Liver (tissue), 9 donors: ENCODE data around the gene RELT. TPM values are rescaled to one million over a fixed set of nuclear protein-coding genes. Genes with fewer than 3 reads are reported as not detected.

Experiments
- DNase-seq: peaks from one replicate; pipeline ENCODE4 v3.0.0-alpha.2; 2017; ENCODE audit warnings: low spot score
- H3K27ac ChIP-seq, 2 donors: one replicate each; pipeline ENCODE4 v1.7.0; 2013; ENCODE audit warnings: inconsistent platforms in 2 of 2, low read length in 2 of 2, control low read depth in 1 of 2, low read depth in 1 of 2, mild to moderate bottlenecking in 1 of 2
- H3K27me3 ChIP-seq, 4 donors: one replicate each; pipeline versions ENCODE4 v1.6.1 to v1.7.0; 2013; ENCODE audit warnings: low read length in 3 of 4, inconsistent platforms in 1 of 4, mild to moderate bottlenecking in 1 of 4, moderate library complexity in 1 of 4; ENCODE audit not compliant: control insufficient read depth in 4 of 4, insufficient read depth in 4 of 4
- H3K36me3 ChIP-seq, 4 donors: one replicate each; pipeline versions ENCODE4 v1.6.1 to v1.7.0; 2013; ENCODE audit warnings: low read length in 3 of 4, mild to moderate bottlenecking in 3 of 4, low read depth in 1 of 4, moderate library complexity in 1 of 4; ENCODE audit not compliant: control insufficient read depth in 4 of 4, insufficient read depth in 3 of 4
- H3K4me1 ChIP-seq, 4 donors: one replicate each; pipeline versions ENCODE4 v1.6.1 to v1.7.0; 2013; ENCODE audit warnings: low read length in 3 of 4, mild to moderate bottlenecking in 3 of 4, moderate library complexity in 1 of 4; ENCODE audit not compliant: control insufficient read depth in 4 of 4, insufficient read depth in 4 of 4
- H3K4me3 ChIP-seq, 3 donors: one replicate each; pipeline versions ENCODE4 v1.6.1 to v1.7.0; 2013; ENCODE audit warnings: low read length in 3 of 3, control low read depth in 1 of 3, low read depth in 1 of 3, mild to moderate bottlenecking in 1 of 3
- H3K9ac ChIP-seq, 2 donors: one replicate each; pipeline ENCODE4 v1.7.0; 2013; ENCODE audit warnings: low read length in 2 of 2, mild to moderate bottlenecking in 2 of 2, moderate library complexity in 2 of 2, control low read depth in 1 of 2, low read depth in 1 of 2
- H3K9me3 ChIP-seq, 4 donors: one replicate each; pipeline versions ENCODE4 v1.6.1 to v1.7.0; 2013; ENCODE audit warnings: low read length in 3 of 4; ENCODE audit not compliant: control insufficient read depth in 4 of 4
- EGR1 ChIP-seq, 2 donors: IDR thresholded peaks; 2 replicates each; pipeline ENCODE4 v1.6.1; 2016 to 2018; ENCODE audit warnings: antibody characterized with exemption in 2 of 2, low read depth in 2 of 2
- FOXA1 ChIP-seq: IDR thresholded peaks from 2 replicates; pipeline ENCODE4 v1.6.1; 2016; ENCODE audit warnings: antibody characterized with exemption
- FOXA2 ChIP-seq: IDR thresholded peaks from 2 replicates; pipeline ENCODE4 v1.6.1; 2016; ENCODE audit warnings: antibody characterized with exemption
- GABPA ChIP-seq, 2 donors: IDR thresholded peaks in 1 of 2; conservative IDR thresholded peaks in 1 of 2; 2 replicates each; pipeline ENCODE4 v1.6.1; 2016; ENCODE audit warnings: antibody characterized with exemption in 2 of 2, mild to moderate bottlenecking in 1 of 2, moderate library complexity in 1 of 2
- HNF4A ChIP-seq, 2 donors: conservative IDR thresholded peaks; 2 replicates each; pipeline ENCODE4 v1.6.1; 2016; ENCODE audit warnings: antibody characterized with exemption in 2 of 2, mild to moderate bottlenecking in 2 of 2
- HNF4G ChIP-seq: IDR thresholded peaks from 2 replicates; pipeline ENCODE4 v1.6.1; 2016; ENCODE audit warnings: antibody characterized with exemption
- JUND ChIP-seq, 2 donors: IDR thresholded peaks; 2 replicates each; pipeline ENCODE4 v1.6.1; 2016; ENCODE audit warnings: antibody characterized with exemption in 2 of 2
- NR2F2 ChIP-seq: IDR thresholded peaks from 2 replicates; pipeline ENCODE4 v1.6.1; 2016; ENCODE audit warnings: antibody characterized with exemption
- RAD21 ChIP-seq, 2 donors: IDR thresholded peaks; 2 replicates each; pipeline ENCODE4 v1.6.1; 2016; ENCODE audit warnings: antibody characterized with exemption in 2 of 2, mild to moderate bottlenecking in 2 of 2
- SP1 ChIP-seq: IDR thresholded peaks from 2 replicates; pipeline ENCODE4 v1.6.1; 2018; ENCODE audit warnings: antibody characterized with exemption, mild to moderate bottlenecking
- TAF1 ChIP-seq: conservative IDR thresholded peaks from 2 replicates; pipeline ENCODE4 v1.6.1; 2016; ENCODE audit warnings: antibody characterized with exemption, mild to moderate bottlenecking
- YY1 ChIP-seq: IDR thresholded peaks from 2 replicates; pipeline ENCODE4 v1.6.1; 2016; ENCODE audit warnings: antibody characterized with exemption, mild to moderate bottlenecking
- WGBS: extraction: QIAGEN DNeasy Blood & Tissue Kit; methylation state at CpG from one replicate; pipeline ENCODE4 v1.1.7; 2013; 5-methylcytosine and 5-hydroxymethylcytosine counted together
- polyA plus RNA-seq, 2 donors: library from polyadenylated mRNA; stranded (reverse) in 1 of 2; unstranded in 1 of 2; fragments of 200-250 nt in 1 of 2; fragments of >200 nt in 1 of 2; fragmentation: Nextera tagmentation in 1 of 2; extraction: Ambion mirVana in 1 of 2; gene quantifications; one replicate each; pipeline versions ENCODE4 v1.2.1 to v1.2.3, GENCODE V29; 2013 to 2015
- total RNA-seq, 2 donors: library from RNA; depleted of rRNA; stranded (reverse); fragments of >200 nt; gene quantifications; one replicate each; pipeline ENCODE4 v1.2.3, GENCODE V29; 2014
- TF ChIP-seq, protein P1 (sequence below): IDR thresholded peaks from 2 replicates; pipeline ENCODE4 v1.6.1; 2016; ENCODE audit warnings: antibody characterized with exemption
- TF ChIP-seq, protein P2 (sequence below): IDR thresholded peaks from 2 replicates; pipeline ENCODE4 v1.6.1; 2016; ENCODE audit warnings: antibody characterized with exemption
- TF ChIP-seq, protein P3 (sequence below): fragments of 150-350 bp; IDR thresholded peaks from 2 replicates; pipeline ENCODE4 v1.5.1; 2017; ENCODE audit warnings: improper control_type of control experiment, low read depth, low read length; ENCODE audit not compliant: missing input control
- TF ChIP-seq, protein P4 (sequence below): IDR thresholded peaks from 2 replicates; pipeline ENCODE4 v1.6.1; 2016; ENCODE audit warnings: antibody characterized with exemption, mild to moderate bottlenecking
- TF ChIP-seq, protein P5 (sequence below): IDR thresholded peaks from 2 replicates; pipeline ENCODE4 v1.6.1; 2016; ENCODE audit warnings: antibody characterized with exemption
- donor health status: healthy.
- donor health status: healthy.
- donor health status: healthy.
- donor health status: healthy.
- donor health status: healthy.

The RELT gene
- total and polyA plus RNA-seq, 4 donors = 0.21 to 8.0 (median 2.3) TPM

DNA sequence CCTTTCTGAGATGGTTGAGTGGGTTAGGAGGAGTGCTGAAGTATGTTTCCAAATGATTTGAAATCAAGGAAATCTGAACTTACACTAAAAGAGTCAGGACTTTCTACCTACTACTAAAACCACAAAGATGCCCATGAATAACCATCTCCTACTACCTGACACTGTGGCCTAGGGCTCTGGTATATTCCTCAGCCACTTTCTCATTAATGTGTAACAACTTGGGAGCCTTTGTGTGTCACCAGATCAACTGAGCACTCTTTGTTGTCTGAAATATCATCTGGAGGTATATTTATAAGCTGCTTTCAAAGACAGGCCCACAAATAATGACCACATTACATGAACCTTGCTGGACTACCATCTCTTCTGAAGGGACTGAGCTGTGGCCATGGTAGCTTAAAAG is 43.9 kb downstream of the RELT start (continued):
- no peak for TF ChIP-seq GABPA (IDR thresholded peaks at IDR 0.05 in 1 of 2, conservative IDR thresholded peaks at IDR 0.05 in 1 of 2)
- TF ChIP-seq, protein P1, sequence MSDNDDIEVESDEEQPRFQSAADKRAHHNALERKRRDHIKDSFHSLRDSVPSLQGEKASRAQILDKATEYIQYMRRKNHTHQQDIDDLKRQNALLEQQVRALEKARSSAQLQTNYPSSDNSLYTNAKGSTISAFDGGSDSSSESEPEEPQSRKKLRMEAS = no peak
- TF ChIP-seq, protein P2, sequence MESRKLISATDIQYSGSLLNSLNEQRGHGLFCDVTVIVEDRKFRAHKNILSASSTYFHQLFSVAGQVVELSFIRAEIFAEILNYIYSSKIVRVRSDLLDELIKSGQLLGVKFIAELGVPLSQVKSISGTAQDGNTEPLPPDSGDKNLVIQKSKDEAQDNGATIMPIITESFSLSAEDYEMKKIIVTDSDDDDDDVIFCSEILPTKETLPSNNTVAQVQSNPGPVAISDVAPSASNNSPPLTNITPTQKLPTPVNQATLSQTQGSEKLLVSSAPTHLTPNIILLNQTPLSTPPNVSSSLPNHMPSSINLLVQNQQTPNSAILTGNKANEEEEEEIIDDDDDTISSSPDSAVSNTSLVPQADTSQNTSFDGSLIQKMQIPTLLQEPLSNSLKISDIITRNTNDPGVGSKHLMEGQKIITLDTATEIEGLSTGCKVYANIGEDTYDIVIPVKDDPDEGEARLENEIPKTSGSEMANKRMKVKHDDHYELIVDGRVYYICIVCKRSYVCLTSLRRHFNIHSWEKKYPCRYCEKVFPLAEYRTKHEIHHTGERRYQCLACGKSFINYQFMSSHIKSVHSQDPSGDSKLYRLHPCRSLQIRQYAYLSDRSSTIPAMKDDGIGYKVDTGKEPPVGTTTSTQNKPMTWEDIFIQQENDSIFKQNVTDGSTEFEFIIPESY = no peak
- TF ChIP-seq FOXA2 = no peak
- no peak for TF ChIP-seq FOXA1

DNA sequence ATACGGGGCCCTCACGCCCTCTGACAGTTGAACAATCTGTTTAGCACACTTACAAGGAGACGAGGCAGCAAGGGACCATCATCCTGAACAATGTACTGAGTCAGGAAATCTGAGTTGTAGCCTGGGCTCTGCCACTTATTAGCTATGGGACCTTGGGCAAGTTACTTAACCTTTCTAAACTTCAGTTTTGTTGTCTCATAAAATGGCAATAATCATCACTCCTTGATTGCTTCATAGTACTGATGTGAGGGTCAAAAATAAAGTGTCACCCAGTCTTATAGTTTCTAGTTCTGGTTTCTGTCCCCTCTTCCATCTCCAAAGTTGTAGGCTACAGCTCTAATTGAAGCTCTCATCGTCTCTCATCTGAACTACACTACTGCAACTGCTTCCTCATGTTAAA is 46.7 kb downstream of the RELT start:
- H3K9me3 ChIP-seq = no peaks in the 10 kb centered on the region
- no peak overlapping the region for H3K4me3 ChIP-seq
- no peak overlapping the region for H3K27ac ChIP-seq
- H3K4me1 ChIP-seq = peaks cover 0 to 2% (median 0%) of the 10 kb centered on the region in 4 donors
- no peak overlapping the region for H3K9ac ChIP-seq
- H3K27me3 ChIP-seq = no peaks in the 10 kb centered on the region
- TF ChIP-seq, protein P2 = no peak
- TF ChIP-seq HNF4A (conservative IDR thresholded peaks at IDR 0.05) (no peak), JUND (IDR thresholded peaks at IDR 0.05) (no peak), GABPA (IDR thresholded peaks at IDR 0.05 in 1 of 2, conservative IDR thresholded peaks at IDR 0.05 in 1 of 2) (no peak), TAF1 (no peak), YY1 (no peak), SP1 (no peak)
- TF ChIP-seq, protein P3, sequence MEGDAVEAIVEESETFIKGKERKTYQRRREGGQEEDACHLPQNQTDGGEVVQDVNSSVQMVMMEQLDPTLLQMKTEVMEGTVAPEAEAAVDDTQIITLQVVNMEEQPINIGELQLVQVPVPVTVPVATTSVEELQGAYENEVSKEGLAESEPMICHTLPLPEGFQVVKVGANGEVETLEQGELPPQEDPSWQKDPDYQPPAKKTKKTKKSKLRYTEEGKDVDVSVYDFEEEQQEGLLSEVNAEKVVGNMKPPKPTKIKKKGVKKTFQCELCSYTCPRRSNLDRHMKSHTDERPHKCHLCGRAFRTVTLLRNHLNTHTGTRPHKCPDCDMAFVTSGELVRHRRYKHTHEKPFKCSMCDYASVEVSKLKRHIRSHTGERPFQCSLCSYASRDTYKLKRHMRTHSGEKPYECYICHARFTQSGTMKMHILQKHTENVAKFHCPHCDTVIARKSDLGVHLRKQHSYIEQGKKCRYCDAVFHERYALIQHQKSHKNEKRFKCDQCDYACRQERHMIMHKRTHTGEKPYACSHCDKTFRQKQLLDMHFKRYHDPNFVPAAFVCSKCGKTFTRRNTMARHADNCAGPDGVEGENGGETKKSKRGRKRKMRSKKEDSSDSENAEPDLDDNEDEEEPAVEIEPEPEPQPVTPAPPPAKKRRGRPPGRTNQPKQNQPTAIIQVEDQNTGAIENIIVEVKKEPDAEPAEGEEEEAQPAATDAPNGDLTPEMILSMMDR = no peak
- H3K36me3 ChIP-seq = peaks cover 0 to 5% (median under 1%) of the 10 kb centered on the region in 4 donors
- DNase-seq = no peak
- WGBS = 94% methylated on average over 4 of the region's 4 CpGs

DNA sequence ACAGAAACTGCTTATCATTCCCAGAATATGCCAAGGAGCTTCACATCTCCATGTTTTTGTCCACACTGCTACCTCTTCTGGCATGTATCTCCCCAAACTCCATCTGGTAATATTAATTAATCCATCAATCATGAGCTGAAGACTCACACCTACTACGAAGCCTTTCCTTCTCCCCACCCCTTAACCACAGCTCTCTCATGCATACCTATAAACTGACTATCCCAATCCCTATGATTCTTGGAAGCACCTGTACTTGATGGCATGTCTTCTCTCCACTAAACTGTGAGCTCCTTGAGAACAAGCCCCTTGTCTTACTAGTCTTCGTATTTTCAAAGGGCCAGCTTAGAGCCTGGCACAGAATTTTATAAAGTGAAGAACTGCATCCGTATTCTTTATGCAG is 47.3 kb downstream of the RELT start:
- Histone ChIP-seq H3K4me1 (peaks cover 0 to 2% (median 0%) of the 10 kb centered on the region in 4 donors), H3K27me3 (no peaks in the 10 kb centered on the region), H3K9me3 (no peaks in the 10 kb centered on the region), H3K27ac (no peak overlapping the region), H3K9ac (no peak overlapping the region), H3K36me3 (peaks cover 0 to 2% (median 0%) of the 10 kb centered on the region in 4 donors), H3K4me3 (no peak overlapping the region)
- WGBS = 96% methylated on average over 3 of the region's 3 CpGs
- TF ChIP-seq, protein P4, sequence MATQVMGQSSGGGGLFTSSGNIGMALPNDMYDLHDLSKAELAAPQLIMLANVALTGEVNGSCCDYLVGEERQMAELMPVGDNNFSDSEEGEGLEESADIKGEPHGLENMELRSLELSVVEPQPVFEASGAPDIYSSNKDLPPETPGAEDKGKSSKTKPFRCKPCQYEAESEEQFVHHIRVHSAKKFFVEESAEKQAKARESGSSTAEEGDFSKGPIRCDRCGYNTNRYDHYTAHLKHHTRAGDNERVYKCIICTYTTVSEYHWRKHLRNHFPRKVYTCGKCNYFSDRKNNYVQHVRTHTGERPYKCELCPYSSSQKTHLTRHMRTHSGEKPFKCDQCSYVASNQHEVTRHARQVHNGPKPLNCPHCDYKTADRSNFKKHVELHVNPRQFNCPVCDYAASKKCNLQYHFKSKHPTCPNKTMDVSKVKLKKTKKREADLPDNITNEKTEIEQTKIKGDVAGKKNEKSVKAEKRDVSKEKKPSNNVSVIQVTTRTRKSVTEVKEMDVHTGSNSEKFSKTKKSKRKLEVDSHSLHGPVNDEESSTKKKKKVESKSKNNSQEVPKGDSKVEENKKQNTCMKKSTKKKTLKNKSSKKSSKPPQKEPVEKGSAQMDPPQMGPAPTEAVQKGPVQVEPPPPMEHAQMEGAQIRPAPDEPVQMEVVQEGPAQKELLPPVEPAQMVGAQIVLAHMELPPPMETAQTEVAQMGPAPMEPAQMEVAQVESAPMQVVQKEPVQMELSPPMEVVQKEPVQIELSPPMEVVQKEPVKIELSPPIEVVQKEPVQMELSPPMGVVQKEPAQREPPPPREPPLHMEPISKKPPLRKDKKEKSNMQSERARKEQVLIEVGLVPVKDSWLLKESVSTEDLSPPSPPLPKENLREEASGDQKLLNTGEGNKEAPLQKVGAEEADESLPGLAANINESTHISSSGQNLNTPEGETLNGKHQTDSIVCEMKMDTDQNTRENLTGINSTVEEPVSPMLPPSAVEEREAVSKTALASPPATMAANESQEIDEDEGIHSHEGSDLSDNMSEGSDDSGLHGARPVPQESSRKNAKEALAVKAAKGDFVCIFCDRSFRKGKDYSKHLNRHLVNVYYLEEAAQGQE = no peak
- TF ChIP-seq HNF4A (conservative IDR thresholded peaks at IDR 0.05) (no peak), EGR1 (IDR thresholded peaks at IDR 0.05; ENCODE audit: low read depth in 2 of 2) (no peak), HNF4G (no peak), GABPA (IDR thresholded peaks at IDR 0.05 in 1 of 2, conservative IDR thresholded peaks at IDR 0.05 in 1 of 2) (no peak), FOXA1 (no peak), SP1 (no peak), FOXA2 (no peak), NR2F2 (no peak), RAD21 (IDR thresholded peaks at IDR 0.05) (no peak)
- TF ChIP-seq, protein P5, sequence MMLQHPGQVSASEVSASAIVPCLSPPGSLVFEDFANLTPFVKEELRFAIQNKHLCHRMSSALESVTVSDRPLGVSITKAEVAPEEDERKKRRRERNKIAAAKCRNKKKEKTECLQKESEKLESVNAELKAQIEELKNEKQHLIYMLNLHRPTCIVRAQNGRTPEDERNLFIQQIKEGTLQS = no peak
- TF ChIP-seq, protein P1 = no peak
- TF ChIP-seq, protein P2 = no peak
- no peak for DNase-seq
